ENCODE data around the gene MIPOL1. TPM values are rescaled to one million over a fixed set of nuclear protein-coding genes. Genes with fewer than 3 reads are reported as not detected.
"Not testable (repeated sequence)": the region's sequence is repeated elsewhere in the genome, so short reads cannot be mapped to it uniquely, and the experiment has no call there.

MIPOL1 gene
- total RNA-seq, 1 donor from 2014 or later: 6.9 TPM

DNA sequence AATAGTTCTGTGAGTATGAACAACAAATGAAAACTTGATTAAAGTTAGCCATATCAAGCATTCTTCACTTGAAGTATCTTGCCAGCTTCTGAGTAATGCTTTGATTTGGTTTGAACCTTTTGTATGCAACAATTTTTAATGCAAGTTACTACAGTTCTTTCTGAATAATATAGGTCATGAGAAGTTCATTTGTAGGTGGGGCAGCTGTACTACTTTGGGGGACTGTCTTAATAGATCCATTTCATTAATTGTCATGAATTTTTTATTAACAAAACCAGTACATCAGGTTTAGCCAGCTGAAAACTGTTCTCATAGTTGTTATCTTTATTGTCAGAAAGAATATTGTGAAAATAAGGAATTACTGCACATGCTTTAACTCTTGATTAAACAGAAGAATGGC is 254.6 kb downstream of the MIPOL1 start:
- no peak for DNase-seq (ENCODE audit: low read depth in 2 of 2)

DNA sequence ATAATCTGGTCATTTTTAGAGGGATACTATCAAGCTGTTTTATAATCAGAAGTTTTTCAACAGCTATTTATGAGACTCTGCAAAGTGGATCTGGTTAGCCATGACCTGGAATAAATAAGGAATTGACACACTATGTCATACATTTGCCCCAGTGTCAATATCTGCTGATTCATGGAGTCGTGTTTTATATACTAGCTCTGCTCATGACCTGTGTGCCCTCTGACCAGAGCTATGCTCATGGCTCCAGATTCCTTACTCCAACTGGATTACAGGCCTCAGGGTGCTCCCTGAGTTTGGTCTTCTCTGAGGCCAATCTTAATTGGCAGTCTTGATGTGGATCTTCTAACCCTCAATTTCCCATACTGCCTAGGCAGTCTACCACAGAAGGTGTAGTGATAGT is 256.2 kb downstream of the MIPOL1 start:
- DNase-seq (ENCODE audit: low read depth in 2 of 2): no peak

DNA sequence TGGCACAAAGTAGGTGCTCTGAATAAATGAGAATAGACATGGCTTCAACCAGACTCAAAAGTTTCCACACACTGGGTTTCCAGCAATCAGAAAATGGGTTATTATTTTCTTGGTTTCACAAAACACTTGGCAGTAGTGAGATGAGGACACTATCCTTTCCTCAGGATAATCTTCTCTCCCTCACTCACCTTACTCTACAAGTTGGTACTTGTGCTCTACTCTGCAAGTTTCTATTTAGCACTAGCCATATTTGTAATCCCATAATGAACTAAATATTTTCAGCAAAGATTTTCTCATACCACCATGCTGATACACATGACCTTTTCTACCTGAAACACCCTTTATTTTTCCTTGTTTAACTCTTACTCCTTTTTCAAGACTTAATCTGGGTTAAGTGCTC is 259.6 kb downstream of the MIPOL1 start:
- no peak for DNase-seq (ENCODE audit: low read depth in 2 of 2)

DNA sequence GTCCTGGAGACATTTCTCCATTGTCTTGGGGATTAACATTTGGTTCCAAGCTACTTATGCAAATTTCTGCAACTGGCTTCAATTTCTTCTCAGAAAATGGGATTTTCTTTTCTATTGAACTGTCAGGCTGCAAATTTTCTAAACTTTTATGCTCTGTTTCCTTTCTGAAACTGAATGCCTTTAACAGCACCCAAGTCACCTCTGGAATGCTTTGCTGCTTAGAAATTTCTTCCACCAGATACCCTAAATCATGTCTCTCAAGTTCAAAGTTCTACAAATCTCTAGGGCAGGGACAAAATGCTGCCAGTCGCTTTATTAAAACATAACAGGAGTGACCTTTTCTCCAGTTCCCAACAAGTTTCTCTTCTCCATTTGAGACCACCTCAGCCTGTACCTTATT is 264.7 kb downstream of the MIPOL1 start:
- DNase-seq (ENCODE audit: low read depth in 2 of 2): not testable (repeated sequence)

DNA sequence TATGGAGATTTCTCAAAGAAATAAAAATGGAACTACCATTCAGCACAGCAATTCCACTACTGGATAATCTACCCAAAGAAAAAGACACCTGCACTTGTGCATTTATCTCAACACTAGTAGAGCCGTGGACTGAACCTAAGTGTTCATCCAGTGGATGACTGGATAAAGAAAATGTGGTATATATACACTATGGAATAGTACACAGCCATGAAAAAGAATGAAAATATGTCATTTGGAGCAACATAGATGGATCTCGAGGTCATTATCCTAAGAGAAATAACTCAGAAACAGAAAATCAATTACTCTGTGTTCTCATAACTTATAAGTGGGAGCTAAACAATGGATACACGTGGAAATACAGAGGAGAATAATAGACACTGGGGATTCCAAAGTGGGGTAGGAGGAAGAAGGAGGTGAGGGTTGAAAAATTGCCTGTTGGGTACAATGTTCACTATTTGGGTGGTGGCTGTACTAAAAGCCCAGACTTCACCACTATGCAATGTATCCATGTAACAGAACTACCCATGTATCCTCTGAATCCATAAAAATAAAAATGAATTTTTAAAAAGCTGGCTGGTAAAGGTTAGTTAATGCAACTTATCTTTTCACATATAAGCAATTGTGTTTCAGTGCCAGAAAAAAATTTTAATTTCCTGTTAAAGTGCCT is 266.6 kb downstream of the MIPOL1 start:
- DNase-seq (ENCODE audit: low read depth in 2 of 2): no peak

DNA sequence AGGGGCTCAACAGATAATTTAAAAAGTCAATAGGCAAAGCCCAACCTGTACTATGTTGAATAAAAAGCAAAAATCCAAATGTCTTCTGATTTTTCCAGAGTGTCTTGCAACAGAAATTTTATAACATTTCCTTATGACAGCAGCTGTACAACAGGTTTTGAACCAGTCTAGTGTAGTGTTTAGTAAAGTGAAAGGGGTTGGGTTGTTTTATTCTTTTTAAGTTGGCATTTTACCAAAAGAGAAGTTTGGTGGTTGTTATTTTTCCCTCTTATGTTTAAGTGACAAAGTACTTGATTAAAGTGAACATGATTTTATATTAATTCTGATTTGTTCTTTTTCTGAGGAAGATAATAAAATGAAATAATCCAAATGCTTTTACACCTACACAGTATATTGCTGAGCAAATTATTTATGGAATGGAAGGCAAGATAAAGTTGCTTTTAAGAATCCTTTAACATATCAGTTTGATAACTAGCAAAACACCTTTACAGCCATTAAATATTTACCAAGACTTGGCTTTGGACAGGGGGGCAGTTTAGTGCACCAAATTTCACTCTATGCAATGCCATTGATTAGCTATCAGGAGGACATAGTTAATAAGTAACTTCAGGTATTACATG is 268.4 kb downstream of the MIPOL1 start:
- DNase-seq (ENCODE audit: low read depth in 2 of 2): no peak

DNA sequence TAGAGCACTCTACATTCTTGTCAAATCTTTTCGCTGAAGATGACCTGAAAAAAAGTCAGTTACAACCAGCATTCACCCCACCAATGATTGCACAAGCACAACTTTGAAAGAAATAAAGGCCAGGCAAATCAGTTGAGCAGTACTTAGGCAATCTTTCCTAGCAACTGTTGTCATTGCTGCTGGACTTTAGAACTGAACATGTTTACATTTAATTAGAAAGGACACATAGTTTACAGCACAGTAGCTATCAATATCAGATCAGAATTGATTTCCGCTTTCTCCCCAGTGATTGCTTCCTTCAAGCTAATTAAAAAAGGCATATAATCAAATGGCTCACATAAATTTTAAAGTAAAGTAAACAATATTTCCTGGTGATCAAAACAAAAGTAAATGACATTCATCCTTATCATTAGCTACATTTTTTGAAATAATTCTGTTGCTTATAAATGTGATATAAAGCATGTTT is 268.9 kb downstream of the MIPOL1 start:
- no peak for DNase-seq (ENCODE audit: low read depth in 2 of 2)

DNA sequence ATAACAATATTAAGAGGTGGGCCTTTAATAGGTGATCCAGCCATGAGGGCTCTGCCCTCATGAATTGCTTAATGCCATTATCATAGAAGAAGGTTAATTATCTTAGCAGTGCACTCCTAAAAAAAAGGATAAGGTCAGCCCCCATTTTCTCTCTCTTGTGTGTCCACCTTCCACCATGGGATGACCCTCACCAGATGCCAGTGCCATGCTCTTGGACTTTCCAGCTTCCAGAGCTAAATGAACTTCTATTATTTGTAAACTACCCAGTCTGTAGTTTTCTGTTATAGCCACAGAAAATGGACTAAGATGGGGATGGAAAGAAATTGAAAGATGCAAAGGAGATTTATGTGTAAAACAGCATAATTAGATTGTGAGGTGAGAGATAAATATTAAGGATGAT is 271.9 kb downstream of the MIPOL1 start:
- no peak for DNase-seq (ENCODE audit: low read depth in 2 of 2)

DNA sequence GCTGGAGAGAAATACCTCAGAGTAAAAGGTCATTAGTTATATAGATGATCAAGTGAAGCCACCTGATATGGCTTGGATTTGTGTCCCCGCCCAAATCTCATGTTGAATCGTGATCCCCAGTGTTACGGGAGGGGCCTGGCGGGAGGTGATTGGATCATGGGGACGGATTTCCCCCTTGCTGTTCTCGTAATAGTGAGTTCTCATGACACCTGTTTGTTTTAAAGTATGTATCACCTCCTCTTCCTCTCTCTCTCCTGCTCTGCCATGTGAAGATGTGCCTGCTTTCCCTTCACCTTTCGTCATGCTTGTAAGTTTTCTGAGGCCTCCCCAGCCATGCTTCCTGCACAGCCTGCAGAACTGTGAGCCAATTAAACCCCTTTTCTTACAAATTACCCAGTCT is 272.5 kb downstream of the MIPOL1 start:
- DNase-seq (ENCODE audit: low read depth in 2 of 2): no peak

DNA sequence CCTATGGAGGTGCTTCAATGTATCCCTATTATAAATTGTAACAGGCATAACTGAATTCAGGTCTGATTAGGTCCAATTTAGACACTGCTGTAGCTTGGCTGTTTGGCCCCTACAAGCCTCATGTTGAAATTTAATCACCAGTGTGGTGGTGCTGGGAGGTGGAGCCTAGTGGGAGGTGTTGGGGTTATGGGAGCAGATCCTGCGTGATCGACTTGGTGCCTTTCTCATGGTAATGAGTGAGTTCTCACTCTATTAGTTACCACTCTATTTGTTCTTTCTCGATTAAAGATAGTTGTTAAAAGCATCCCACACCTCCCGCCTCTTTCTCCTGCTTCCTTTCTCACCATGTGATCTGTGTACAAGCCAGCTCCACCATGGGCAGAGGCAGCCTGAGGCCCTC is 275.2 kb downstream of the MIPOL1 start:
- DNase-seq (ENCODE audit: low read depth in 2 of 2): no peak

DNA sequence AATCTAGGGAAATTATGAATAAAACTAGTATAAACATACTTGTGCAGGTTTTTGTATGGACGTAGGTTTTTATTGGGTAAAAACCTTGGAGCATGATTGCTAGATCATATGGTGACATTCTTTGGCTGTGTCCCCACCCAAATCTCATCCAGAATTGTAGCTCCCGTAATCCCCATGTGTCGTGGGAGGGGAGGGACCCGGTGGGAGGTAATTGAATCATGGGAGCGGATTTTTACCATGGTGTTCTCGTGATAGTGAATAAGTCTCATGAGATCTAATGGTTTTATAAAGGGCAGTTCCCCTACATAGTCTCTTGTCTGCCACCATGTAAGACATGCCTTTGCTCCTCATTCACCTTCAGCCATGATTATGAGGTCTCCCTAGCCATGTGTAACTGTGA is 276.5 kb downstream of the MIPOL1 start:
- DNase-seq (ENCODE audit: low read depth in 2 of 2): no peak

DNA sequence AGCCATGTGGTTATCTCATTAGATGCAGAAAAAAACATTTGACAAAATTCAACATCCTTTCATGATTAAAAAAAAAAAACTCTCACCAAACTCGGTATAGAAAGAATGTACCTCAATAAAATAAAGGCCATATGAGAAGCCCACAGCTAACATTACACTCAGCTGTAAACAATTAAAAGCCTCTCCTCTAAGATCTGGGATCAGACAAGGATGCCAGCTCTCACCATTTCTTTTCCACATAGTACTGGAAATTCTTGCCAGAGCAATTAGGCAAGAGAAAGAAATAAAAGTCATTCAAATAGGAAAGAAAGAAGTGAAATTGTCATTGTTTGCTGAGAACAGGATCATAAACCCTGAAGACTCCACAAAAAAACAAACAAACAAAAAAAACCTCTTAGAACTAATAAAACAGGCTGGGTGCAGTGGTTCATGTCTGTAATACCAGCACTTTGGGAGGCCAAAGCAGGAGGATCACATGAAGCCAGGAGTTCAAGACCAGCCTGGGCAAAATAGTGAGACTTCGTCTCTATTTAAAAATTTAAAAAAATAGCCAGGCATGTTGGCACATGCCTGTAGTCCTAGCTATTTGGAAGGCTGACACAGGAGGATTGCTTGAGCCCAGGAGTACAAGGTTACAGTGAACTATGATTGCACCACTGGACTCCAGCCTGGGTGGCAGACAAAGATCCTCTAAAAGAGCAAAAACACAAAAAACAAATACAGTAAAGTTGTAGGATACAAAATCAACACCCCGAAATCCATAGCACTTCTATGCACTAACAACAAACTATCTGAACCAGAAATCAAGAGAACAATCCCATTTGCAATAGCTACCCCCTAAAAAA is 282.9 kb downstream of the MIPOL1 start:
- no peak for DNase-seq (ENCODE audit: low read depth in 2 of 2)

DNA sequence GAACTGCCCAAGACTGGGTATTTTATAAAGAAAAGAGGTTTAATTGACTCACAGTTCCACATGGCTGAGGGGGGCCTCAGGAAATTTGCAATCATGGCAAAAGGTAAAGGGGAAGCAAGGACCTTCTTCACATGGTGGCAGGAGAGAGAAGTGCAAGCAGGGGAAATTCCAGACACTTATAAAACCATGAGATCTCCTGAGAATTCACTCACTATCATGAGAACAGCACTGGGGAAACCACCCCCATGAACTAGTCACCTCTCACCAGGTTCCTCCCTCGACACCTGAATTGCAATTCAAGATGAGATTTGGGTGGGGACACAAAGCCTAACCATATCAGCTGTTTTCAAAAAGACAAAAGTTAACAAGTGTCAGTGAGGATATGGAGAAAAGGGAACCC is 284.7 kb downstream of the MIPOL1 start:
- DNase-seq (ENCODE audit: low read depth in 2 of 2): no peak

DNA sequence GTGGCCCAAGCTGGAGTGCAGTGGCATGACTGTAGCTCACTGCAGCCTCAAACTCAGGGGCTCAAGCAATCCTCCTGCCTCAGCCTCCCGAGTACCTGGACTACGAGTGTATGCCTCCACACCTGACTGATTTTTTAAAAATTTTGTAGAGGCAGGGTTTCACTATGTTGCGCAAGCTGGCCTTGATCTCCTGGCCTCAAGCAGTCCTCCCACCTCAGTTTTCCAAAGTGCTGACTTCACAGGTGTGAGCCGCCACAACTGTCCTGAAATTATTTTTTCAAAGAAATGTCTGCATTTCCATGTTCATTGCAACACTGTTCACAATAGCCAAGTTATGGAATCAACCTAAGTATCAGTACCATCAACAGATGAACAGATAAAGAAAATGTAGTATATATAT is 285.9 kb downstream of the MIPOL1 start:
- no peak for DNase-seq (ENCODE audit: low read depth in 2 of 2)

DNA sequence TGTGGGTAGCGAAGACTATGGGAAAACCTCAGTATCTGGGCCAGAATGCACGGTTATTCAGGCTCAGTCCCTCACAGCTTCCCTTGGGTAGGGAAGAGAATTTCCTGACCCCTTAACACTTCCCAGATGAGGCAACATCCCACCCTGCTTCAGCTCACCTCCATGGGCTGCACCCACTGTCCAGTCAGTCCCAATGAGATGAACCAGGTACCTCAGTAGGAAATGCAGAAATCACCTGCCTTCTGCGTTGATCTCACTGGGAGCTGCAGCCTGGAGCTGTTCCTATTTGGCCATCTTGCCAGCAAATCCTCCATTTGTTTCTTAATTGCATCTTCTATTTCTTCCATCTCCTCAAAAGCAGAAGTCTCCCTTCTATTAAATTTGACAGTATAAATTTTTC is 292.9 kb downstream of the MIPOL1 start:
- no peak for DNase-seq (ENCODE audit: low read depth in 2 of 2)

DNA sequence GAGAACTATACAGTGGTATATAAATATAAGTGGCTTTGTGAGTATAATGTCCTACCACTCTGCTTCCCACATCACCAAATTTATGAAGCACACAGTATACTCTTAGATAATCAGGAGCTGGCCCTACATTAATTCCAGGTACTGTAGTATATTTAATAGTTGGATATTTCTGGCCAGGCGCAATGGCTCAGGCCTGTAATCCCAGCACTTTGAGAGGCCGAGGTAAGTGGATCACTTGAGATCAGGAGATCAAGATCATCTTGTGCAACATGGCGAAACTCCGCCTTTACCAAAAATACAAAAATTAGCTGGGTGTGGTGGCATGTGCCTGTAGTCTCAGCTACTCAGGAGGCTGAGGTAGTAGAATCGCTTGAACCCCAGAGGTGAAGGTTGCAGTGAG is 293.3 kb downstream of the MIPOL1 start:
- DNase-seq (ENCODE audit: low read depth in 2 of 2): no peak

DNA sequence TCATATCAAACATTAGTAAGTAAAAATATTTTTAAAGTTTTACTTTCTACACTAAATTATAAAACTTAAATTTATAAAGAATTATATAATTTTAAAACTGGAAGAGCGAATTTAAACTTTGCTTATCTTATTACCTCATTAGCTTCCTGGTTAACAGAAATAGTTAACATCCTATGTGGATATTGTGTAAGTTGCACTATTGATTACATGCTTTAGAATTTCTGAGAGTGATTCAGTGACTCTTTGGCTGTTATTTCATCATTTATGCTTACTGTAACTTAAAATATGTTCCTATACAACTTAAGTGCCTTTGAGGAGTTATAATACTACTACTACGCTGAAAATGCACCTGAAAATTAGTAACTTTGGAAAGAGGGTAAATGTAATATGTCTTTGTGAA is 295.9 kb downstream of the MIPOL1 start:
- no peak for DNase-seq (ENCODE audit: low read depth in 2 of 2)

DNA sequence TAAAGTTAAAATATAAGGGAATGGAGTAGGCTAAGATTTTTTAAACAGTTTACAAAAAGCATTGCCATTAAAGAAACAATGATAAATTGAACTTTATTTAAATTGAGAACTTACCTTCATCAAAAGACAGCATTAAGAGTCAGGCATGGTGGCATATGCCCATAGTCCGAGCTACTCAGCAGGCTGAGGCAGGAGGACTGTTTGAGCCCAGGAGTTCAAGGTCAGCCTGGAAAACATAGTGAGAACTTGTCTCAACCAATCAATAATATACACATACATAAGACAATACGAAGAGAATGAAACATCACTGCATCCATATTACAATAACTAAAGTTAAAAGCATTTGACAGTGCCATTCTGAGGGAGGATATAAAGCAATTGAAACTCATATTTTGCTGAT is 299.7 kb downstream of the MIPOL1 start:
- no peak for DNase-seq (ENCODE audit: low read depth in 2 of 2)

DNA sequence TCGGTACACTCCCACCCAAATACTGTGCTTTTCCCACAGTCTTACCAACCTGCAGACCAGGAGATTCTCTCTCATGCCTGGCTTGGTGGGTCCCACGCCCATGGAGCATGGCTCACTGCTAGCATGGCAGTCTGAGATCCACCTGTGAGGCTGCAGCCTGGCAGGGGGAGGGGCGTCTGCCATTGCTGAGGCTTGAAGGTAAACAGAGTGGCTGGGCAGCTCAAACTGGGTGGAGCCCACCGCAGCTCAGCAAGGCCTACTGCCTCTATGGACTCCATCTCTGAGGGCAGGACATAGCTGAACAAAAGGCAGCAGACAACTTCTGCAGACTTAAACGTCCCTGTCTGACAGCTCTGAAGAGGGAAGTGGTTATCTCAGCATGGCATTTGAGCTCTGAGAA is 304.1 kb downstream of the MIPOL1 start:
- no peak for DNase-seq (ENCODE audit: low read depth in 2 of 2)

DNA sequence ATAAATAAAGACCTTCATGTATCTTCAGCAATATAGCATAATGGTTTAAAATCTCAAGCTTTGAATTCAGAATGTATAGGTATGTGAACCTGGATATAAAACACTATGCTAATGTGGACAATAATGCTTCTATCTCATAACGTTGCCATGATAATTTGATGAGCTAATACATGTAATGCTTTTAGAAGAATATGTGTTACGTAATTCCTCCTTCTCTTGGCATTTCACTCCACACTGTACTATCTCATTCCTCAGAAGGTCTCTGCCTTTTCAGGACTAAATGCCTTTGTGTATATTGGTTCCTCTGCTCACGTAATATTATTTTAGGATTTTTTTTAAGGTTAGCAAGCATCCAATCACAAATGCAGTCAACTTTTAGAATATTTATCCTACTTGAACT is 310.8 kb downstream of the MIPOL1 start:
- DNase-seq (ENCODE audit: low read depth in 2 of 2): no peak

DNA sequence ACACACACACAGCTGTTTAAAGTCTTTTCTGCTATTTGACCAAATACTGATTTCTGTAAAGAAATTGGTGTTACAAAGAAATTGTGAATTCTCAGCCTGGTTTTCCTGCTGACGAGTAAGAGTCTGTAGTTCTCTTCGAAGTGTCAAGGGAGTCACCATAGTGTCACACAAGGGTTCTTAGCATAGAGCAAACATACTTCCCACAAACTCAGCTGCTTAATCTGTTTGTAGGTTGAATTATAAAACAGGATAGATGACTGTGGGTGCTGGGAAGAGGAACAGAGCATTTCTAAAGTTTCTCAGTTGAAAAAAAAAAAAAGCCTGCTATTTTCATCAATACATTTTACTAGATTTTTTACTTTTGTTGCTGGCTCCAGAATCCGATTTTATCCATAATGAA is 314.4 kb downstream of the MIPOL1 start:
- no peak for DNase-seq (ENCODE audit: low read depth in 2 of 2)

DNA sequence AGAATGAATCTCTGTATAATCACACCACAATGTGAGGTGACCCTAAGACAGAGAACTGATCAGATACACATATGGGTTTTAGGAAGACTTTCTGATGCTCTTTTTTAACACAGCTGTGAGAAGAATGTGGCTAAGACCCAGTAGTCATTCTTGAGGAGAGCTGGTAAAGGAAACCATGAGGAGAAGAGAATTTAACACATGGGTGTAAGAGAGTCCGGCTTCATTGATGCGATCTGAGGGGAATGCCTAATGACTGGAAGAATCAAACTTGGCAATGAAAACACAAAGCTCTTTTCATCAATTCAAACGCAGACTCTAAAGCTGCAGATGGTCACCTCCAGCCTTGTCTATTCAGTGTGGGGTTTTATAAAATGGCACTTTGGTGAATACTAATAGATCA is 318.0 kb downstream of the MIPOL1 start:
- no peak for DNase-seq (ENCODE audit: low read depth in 2 of 2)

DNA sequence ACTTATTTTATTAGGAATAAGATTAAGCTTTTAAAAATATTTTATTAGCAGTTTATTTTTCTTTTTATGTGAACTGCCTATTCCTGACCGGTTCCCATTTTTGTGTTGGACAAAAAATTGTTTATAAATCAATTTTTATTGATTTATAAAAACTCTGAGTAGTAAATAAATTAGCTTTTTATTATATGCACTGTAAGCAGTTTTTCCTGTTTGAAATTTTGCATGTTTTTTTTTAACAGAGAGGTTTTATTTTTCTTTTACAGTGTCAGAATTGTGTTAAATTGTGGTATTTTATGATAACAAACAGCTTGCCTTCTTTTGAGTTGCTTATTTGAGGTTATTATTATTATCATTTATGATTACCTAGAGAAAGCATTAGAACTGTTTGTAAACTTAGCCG is 329.3 kb downstream of the MIPOL1 start:
- DNase-seq (ENCODE audit: low read depth in 2 of 2): no peak
